K562 (cell line): ENCODE data around the gene TUFM. TPM values are rescaled to one million over a fixed set of nuclear protein-coding genes. Genes with fewer than 3 reads are reported as not detected.
A peak's percentile ranks its signal among the peaks of the same experiment; 100 is the strongest.

ENCODE experiments used
- ARHGAP35 ChIP-seq: fragments of 450-650 bp; IDR thresholded peaks from 2 replicates; pipeline ENCODE4 v1.6.1; 2018; ENCODE audit not compliant: partially characterized antibody
- OTX1 ChIP-seq: fragments of 450-650 bp; formaldehyde crosslinking; IDR thresholded peaks from 2 replicates; pipeline ENCODE4 v1.4.0; 2022; ENCODE audit warnings: mild to moderate bottlenecking
- THRAP3 ChIP-seq: fragments of 450-650 bp; IDR thresholded peaks from 2 replicates; pipeline ENCODE4 v1.6.1; 2016; ENCODE audit warnings: mild to moderate bottlenecking, inconsistent platforms, borderline replicate concordance
- polyA plus RNA-seq, 8 experiments: library from polyadenylated mRNA; depleted of rRNA in 4 of 8; stranded (reverse) in 5 of 8; unstranded in 3 of 8; fragments of >200 nt; fragmentation: Nextera tagmentation in 2 of 8; fragmentation: Illumina TruSeq in 1 of 8; extraction: Ambion mirVana in 2 of 8; extraction: Trizol in 1 of 8; gene quantifications; 2 replicates each; pipeline versions ENCODE4 v1.2.1 to v1.2.3, GENCODE V29; 2011 to 2014; ENCODE audit warnings: inconsistent platforms in 1 of 8, missing spikeins in 1 of 8
- total RNA-seq, 7 experiments: library from RNA; depleted of rRNA in 6 of 7; stranded (reverse); fragments of >200 nt in 6 of 7; fragmentation: Illumina TruSeq in 2 of 7; extraction: Trizol in 2 of 7; gene quantifications; 2 replicates each; pipeline versions ENCODE4 v1.2.1 to v1.2.3, GENCODE V29; 2011 to 2021; ENCODE audit warnings: low replicate concordance in 1 of 7
- TF ChIP-seq, protein P1 (sequence below), 2 experiments: fragments of 450-650 bp in 1 of 2; sonication (generic) in 1 of 2; formaldehyde crosslinking in 1 of 2; IDR thresholded peaks; 2 replicates each; pipeline versions ENCODE4 v1.7.1 to v1.9.0; 2016 to 2022; ENCODE audit warnings: inconsistent platforms in 1 of 2, mild to moderate bottlenecking in 1 of 2, missing genetic modification reagents in 1 of 2
- TF ChIP-seq, protein P2 (sequence below): fragments of 450-650 bp; IDR thresholded peaks from 2 replicates; pipeline ENCODE4 v1.7.1; 2018; ENCODE audit warnings: mild to moderate bottlenecking, low read depth; ENCODE audit not compliant: partially characterized antibody
- TF ChIP-seq, protein P3 (sequence below): fragments of 450-650 bp; formaldehyde crosslinking; conservative IDR thresholded peaks from 2 replicates; pipeline ENCODE4 v1.4.0; 2022; ENCODE audit warnings: mild to moderate bottlenecking, missing genetic modification characterization
- TF ChIP-seq, protein P4 (sequence below): fragments of 450-650 bp; formaldehyde crosslinking; IDR thresholded peaks from 2 replicates; pipeline ENCODE4 v1.4.0; 2022; ENCODE audit warnings: missing genetic modification characterization

Gene TUFM
- total and polyA plus RNA-seq, 9 of the 15 experiments (the other 6 are each of a cell fraction or from before 2014, with no cell fraction given), result 34.1 to 434 (median 256) TPM

DNA sequence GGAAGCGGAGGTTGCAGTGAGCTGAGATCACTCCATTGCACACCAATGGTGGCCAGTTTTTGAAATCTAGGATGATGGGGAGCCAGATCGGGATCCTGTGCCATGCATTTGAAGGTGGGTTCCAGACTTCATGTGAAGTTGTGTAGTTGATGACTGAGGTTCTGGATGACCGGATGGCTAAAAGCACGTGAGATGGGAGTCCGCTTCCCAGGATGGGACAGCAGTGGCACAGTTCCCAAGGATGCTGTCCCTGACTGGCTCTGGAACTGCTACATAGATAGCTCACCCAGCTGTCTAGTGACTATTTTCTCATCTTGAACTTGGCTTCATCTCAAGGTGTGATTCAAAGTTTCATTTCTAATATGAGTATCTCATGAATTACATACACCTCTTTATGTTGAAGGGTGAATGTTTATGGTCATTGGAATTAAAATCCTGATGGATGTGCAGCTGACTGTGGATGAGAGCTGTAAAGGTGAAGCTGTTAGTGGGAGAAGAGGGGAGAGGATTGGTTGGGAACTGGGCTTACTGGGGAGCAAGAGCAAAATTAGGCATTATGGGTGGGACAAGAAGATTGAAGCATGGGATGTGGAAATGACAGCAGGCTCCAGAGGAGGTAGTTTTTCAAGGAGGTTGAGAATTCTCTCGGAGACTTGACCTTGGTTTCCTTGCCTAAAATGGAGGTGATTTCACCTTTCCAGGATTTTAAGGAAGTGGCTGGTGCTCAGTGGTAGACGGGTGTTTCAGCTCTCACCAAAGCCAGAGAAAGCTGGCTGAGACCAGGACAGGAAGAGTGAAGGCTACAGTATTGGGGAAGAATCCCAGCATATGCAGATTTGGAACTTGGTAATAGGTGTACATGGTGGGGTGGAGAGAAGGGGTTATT, 8.2 kb downstream of the TUFM start (continued):
- TF ChIP-seq, protein P1, sequence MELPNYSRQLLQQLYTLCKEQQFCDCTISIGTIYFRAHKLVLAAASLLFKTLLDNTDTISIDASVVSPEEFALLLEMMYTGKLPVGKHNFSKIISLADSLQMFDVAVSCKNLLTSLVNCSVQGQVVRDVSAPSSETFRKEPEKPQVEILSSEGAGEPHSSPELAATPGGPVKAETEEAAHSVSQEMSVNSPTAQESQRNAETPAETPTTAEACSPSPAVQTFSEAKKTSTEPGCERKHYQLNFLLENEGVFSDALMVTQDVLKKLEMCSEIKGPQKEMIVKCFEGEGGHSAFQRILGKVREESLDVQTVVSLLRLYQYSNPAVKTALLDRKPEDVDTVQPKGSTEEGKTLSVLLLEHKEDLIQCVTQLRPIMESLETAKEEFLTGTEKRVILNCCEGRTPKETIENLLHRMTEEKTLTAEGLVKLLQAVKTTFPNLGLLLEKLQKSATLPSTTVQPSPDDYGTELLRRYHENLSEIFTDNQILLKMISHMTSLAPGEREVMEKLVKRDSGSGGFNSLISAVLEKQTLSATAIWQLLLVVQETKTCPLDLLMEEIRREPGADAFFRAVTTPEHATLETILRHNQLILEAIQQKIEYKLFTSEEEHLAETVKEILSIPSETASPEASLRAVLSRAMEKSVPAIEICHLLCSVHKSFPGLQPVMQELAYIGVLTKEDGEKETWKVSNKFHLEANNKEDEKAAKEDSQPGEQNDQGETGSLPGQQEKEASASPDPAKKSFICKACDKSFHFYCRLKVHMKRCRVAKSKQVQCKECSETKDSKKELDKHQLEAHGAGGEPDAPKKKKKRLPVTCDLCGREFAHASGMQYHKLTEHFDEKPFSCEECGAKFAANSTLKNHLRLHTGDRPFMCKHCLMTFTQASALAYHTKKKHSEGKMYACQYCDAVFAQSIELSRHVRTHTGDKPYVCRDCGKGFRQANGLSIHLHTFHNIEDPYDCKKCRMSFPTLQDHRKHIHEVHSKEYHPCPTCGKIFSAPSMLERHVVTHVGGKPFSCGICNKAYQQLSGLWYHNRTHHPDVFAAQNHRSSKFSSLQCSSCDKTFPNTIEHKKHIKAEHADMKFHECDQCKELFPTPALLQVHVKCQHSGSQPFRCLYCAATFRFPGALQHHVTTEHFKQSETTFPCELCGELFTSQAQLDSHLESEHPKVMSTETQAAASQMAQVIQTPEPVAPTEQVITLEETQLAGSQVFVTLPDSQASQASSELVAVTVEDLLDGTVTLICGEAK (IDR thresholded peaks at IDR 0.05), result no peak
- TF ChIP-seq, protein P1 (CRISPR knock-in tag; IDR thresholded peaks at IDR 0.05), result no peak
- TF ChIP-seq ARHGAP35 (no peak), OTX1 (CRISPR knock-in tag) (peak; percentile 44; the same call in 1 of the 2 replicates), THRAP3 (0 out of 2 replicates have a peak, but pooled peaks have one; percentile 32)
- TF ChIP-seq, protein P2, sequence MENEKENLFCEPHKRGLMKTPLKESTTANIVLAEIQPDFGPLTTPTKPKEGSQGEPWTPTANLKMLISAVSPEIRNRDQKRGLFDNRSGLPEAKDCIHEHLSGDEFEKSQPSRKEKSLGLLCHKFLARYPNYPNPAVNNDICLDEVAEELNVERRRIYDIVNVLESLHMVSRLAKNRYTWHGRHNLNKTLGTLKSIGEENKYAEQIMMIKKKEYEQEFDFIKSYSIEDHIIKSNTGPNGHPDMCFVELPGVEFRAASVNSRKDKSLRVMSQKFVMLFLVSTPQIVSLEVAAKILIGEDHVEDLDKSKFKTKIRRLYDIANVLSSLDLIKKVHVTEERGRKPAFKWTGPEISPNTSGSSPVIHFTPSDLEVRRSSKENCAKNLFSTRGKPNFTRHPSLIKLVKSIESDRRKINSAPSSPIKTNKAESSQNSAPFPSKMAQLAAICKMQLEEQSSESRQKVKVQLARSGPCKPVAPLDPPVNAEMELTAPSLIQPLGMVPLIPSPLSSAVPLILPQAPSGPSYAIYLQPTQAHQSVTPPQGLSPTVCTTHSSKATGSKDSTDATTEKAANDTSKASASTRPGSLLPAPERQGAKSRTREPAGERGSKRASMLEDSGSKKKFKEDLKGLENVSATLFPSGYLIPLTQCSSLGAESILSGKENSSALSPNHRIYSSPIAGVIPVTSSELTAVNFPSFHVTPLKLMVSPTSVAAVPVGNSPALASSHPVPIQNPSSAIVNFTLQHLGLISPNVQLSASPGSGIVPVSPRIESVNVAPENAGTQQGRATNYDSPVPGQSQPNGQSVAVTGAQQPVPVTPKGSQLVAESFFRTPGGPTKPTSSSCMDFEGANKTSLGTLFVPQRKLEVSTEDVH, result peak; percentile 15
- TF ChIP-seq, protein P3, sequence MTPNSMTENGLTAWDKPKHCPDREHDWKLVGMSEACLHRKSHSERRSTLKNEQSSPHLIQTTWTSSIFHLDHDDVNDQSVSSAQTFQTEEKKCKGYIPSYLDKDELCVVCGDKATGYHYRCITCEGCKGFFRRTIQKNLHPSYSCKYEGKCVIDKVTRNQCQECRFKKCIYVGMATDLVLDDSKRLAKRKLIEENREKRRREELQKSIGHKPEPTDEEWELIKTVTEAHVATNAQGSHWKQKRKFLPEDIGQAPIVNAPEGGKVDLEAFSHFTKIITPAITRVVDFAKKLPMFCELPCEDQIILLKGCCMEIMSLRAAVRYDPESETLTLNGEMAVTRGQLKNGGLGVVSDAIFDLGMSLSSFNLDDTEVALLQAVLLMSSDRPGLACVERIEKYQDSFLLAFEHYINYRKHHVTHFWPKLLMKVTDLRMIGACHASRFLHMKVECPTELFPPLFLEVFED, result peak; percentile 72
- TF ChIP-seq, protein P4, sequence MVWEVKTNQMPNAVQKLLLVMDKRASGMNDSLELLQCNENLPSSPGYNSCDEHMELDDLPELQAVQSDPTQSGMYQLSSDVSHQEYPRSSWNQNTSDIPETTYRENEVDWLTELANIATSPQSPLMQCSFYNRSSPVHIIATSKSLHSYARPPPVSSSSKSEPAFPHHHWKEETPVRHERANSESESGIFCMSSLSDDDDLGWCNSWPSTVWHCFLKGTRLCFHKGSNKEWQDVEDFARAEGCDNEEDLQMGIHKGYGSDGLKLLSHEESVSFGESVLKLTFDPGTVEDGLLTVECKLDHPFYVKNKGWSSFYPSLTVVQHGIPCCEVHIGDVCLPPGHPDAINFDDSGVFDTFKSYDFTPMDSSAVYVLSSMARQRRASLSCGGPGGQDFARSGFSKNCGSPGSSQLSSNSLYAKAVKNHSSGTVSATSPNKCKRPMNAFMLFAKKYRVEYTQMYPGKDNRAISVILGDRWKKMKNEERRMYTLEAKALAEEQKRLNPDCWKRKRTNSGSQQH (CRISPR knock-in tag), result peak; percentile 79
- TF ChIP-seq, all 486 proteins: peak for 16
